Right lobe of liver (tissue), 6 donors: ENCODE results near the gene LTA. TPM values are rescaled to one million over a fixed set of nuclear protein-coding genes. Genes with fewer than 3 reads are reported as not detected.

Experiments used
- ATAC-seq, 4 donors: fragments of 200-7000 bp; cut with Tn5 transposase; one replicate each; pipeline ENCODE4 v1.9.1; 2020; ENCODE audit warnings: mild to moderate bottlenecking in 4 of 4, moderate library complexity in 4 of 4
- DNase-seq, 3 donors: peaks; one replicate each; pipeline ENCODE4 v3.0.0-alpha.2; 2020
- H3K27ac ChIP-seq, 3 donors: fragments of 200-600 bp; one replicate each; pipeline ENCODE4 v1.8.0; 2022
- H3K27me3 ChIP-seq, 2 donors: fragments of 200-600 bp; one replicate each; pipeline ENCODE4 v1.8.0; 2022
- H3K36me3 ChIP-seq, 4 donors: fragments of 200-600 bp; sonication (generic) in 1 of 4; one replicate each; pipeline versions ENCODE4 v1.5.1 to v1.8.0; 2017 to 2022; ENCODE audit warnings: control low read depth in 1 of 4
- H3K4me1 ChIP-seq, 4 donors: fragments of 200-600 bp; sonication (generic) in 1 of 4; one replicate each; pipeline versions ENCODE4 v1.5.1 to v1.8.0; 2017 to 2022; ENCODE audit warnings: control low read depth in 1 of 4
- H3K4me3 ChIP-seq, 3 donors: fragments of 200-600 bp; one replicate each; pipeline ENCODE4 v1.8.0; 2022
- H3K9me3 ChIP-seq, 4 donors: fragments of 200-600 bp; sonication (generic) in 1 of 4; one replicate each; pipeline versions ENCODE4 v1.5.1 to v1.8.0; 2017 to 2022; ENCODE audit warnings: control low read depth in 1 of 4
- CTCF ChIP-seq, 4 donors: fragments of 200-600 bp in 3 of 4; fragments of 450-650 bp in 1 of 4; IDR thresholded peaks; one replicate each; pipeline versions ENCODE4 v1.5.1 to v1.8.0; 2016 to 2022; ENCODE audit warnings: antibody characterized with exemption in 4 of 4, mild to moderate bottlenecking in 2 of 4
- POLR2A ChIP-seq: fragments of 450-650 bp; IDR thresholded peaks from one replicate; pipeline ENCODE4 v1.6.1; 2017; ENCODE audit warnings: antibody characterized with exemption, mild to moderate bottlenecking
- WGBS: methylation state at CpG from one replicate; pipeline ENCODE4 v1.1.6; 2018; ENCODE audit warnings: low coverage, low lambda C conversion rate; ENCODE audit not compliant: insufficient coverage; ENCODE audit errors: missing lambda C conversion rate; 5-methylcytosine and 5-hydroxymethylcytosine counted together
- intact Hi-C, 2 donors: fragments of 100-400 bp; cut with DNase I; formaldehyde crosslinking; loops; one replicate each; pipeline versions ENCODE4 v1.11.2 to v1.14.1; 2022
- total RNA-seq, 6 experiments: library from RNA; depleted of rRNA in 2 of 6; stranded (reverse); fragments of >200 nt in 2 of 6; fragmentation: NEBNext Ultra II Directional in 3 of 6; extraction: Animal tissue kit (Norgen Biotek cat#: 25700) in 3 of 6; gene quantifications; one replicate each; pipeline versions ENCODE4 v1.1.0 to v1.2.4, GENCODE V29; 2016 to 2023
- donor health status: DM: no; HTN: yes; CAD: no.
- donor health status: DM: no; HTN: no; CAD: no.
- donor health status: DM: no; HTN: no; CAD: no.
- donor health status: DM: no; HTN: yes; CAD: no.
- donor health status: DM: no; HTN: yes; CAD: no.

LTA gene
- total RNA-seq, 6 experiments from 2014 or later, result 0.20 TPM; not detected in 5

GRCh38 chr6:31541059-31541657, 30.9 kb upstream of the LTA start:
- no peaks in the 10 kb centered on the region for H3K27me3 ChIP-seq
- H3K4me3 ChIP-seq, result peak overlapping the region; percentile 56 to 78 (median 78)
- WGBS, result 1% methylated on average over 21 of the region's 21 CpGs
- peaks cover 0 to 29% (median 13%) of the 10 kb centered on the region in 4 donors for H3K4me1 ChIP-seq
- ATAC-seq (peak; percentile 11 to 31 (median 20)), DNase-seq (no peak)
- TF ChIP-seq CTCF (IDR thresholded peaks at IDR 0.05) (no peak), POLR2A (no peak)
- intact Hi-C loops, result no loop called here
- peak overlapping the region; percentile 88 to 98 (median 97) for H3K27ac ChIP-seq
- H3K9me3 ChIP-seq, result no peaks in the 10 kb centered on the region
- H3K36me3 ChIP-seq, result peaks cover 0 to 41% (median 16%) of the 10 kb centered on the region in 4 donors

GRCh38 chr6:31541658-31542521, 30.2 kb upstream of the LTA start, which contains the start of gene DDX39B:
Gene DDX39B (minus strand): TSS chr6:31542003. CDS start chr6:31540532, 1,471 bp downstream.
- peaks cover 0 to 34% (median 12%) of the 10 kb centered on the region in 4 donors for H3K36me3 ChIP-seq
- peak; percentile 96 to 97 (median 97) for DNase-seq
- TF ChIP-seq CTCF (IDR thresholded peaks at IDR 0.05), result no peak
- TF ChIP-seq POLR2A, result peak; percentile 72
- peak within 1 kb of the TSS; percentile 88 to 98 (median 97) for H3K27ac ChIP-seq
- under 1% methylated on average over 35 of the region's 43 CpGs for WGBS
- peak; percentile 83 to 90 (median 88) for ATAC-seq
- intact Hi-C loops, result no loop called here
- H3K4me3 ChIP-seq, result peak within 1 kb of the TSS; percentile 56 to 78 (median 78)
- no peaks in the 10 kb centered on the region for H3K27me3 ChIP-seq
- peaks cover 0 to 29% (median 13%) of the 10 kb centered on the region in 4 donors for H3K4me1 ChIP-seq
- H3K9me3 ChIP-seq, result no peaks in the 10 kb centered on the region

GRCh38 chr6:31543639-31544038, 28.4 kb upstream of the LTA start:
- WGBS, result 95% methylated on average over 4 of the region's 6 CpGs
- Histone ChIP-seq H3K36me3 (peaks cover 0 to 16% (median 3%) of the 10 kb centered on the region in 4 donors), H3K4me1 (peaks cover 0 to 36% (median 17%) of the 10 kb centered on the region in 4 donors), H3K27me3 (no peaks in the 10 kb centered on the region), H3K4me3 (no peak overlapping the region), H3K27ac (no peak overlapping the region), H3K9me3 (no peaks in the 10 kb centered on the region)
- TF ChIP-seq CTCF (IDR thresholded peaks at IDR 0.05), result no peak
- no peak for TF ChIP-seq POLR2A
- DNase-seq (no peak), ATAC-seq (no peak)
- intact Hi-C loops, result no loop called here

- ATAC-seq (no peak), DNase-seq (no peak)
- Histone ChIP-seq H3K4me3 (no peak overlapping the region), H3K27ac (no peak overlapping the region), H3K27me3 (no peaks in the 10 kb centered on the region), H3K36me3 (peaks cover 0 to 14% (median 2%) of the 10 kb centered on the region in 4 donors), H3K4me1 (peaks cover 0 to 27% (median 14%) of the 10 kb centered on the region in 4 donors), H3K9me3 (no peaks in the 10 kb centered on the region)
- TF ChIP-seq POLR2A, result no peak
- no peak for TF ChIP-seq CTCF (IDR thresholded peaks at IDR 0.05)
- intact Hi-C loops, result loop anchor here in 1 of 2 donors (5.0 kb wide), 1 partner anchor 58 kb away; no protein-coding TSS in a partner anchor
- WGBS, result 71% methylated on average over 2 of the region's 2 CpGs
Observed at GRCh38 chr6:31544676-31545075, 27.4 kb upstream of the LTA start.
